HG02763 (cell line): ENCODE data around the gene BLM.
"Not testable (repeated sequence)": the region's sequence is repeated elsewhere in the genome, so short reads cannot be mapped to it uniquely, and the experiment has no call there.

Experiments used
- ATAC-seq: cut with Tn5 transposase; IDR thresholded peaks from one replicate; pipeline ENCODE4 v1.9.1; 2021; ENCODE audit warnings: mild to moderate bottlenecking, moderate library complexity; ENCODE audit not compliant: unreplicated experiment

The BLM gene

GRCh38 chr15:90716976-90717821 is at the start of gene BLM:
BLM (plus strand) TSS chr15:90717346; CDS start chr15:90747393, 30,047 bp downstream.
- ATAC-seq: peak; percentile 98

- ATAC-seq: not testable (repeated sequence)
Measured at GRCh38 chr15:90667755-90668345, 49.3 kb upstream of the BLM start.

GRCh38 chr15:90670631-90671030 is 46.5 kb upstream of the BLM start:
- not testable (repeated sequence) for ATAC-seq

GRCh38 chr15:90671216-90671615 is 45.9 kb upstream of the BLM start:
- no peak for ATAC-seq

GRCh38 chr15:90673357-90673756 is 43.8 kb upstream of the BLM start:
- not testable (repeated sequence) for ATAC-seq

- ATAC-seq: no peak
Measured at GRCh38 chr15:90674476-90674875, 42.7 kb upstream of the BLM start.

- no peak for ATAC-seq
Measured at GRCh38 chr15:90675464-90675863, 41.7 kb upstream of the BLM start.

- no peak for ATAC-seq
Measured at GRCh38 chr15:90677807-90678790, 39.0 kb upstream of the BLM start.

- no peak for ATAC-seq
Measured at GRCh38 chr15:90679959-90680358, 37.2 kb upstream of the BLM start.

GRCh38 chr15:90680371-90680935 is 36.7 kb upstream of the BLM start:
- ATAC-seq: no peak

GRCh38 chr15:90681056-90681455 is 36.1 kb upstream of the BLM start:
- no peak for ATAC-seq

- no peak for ATAC-seq
Measured at GRCh38 chr15:90681480-90681879, 35.7 kb upstream of the BLM start.

- ATAC-seq: no peak
Measured at GRCh38 chr15:90683371-90683770, 33.8 kb upstream of the BLM start.

- ATAC-seq: no peak
Measured at GRCh38 chr15:90683876-90684275, 33.3 kb upstream of the BLM start.

- ATAC-seq: no peak
Measured at GRCh38 chr15:90684281-90684680, 32.9 kb upstream of the BLM start.

GRCh38 chr15:90685591-90686434 is 31.3 kb upstream of the BLM start:
- ATAC-seq: peak; percentile 12

GRCh38 chr15:90686435-90687218 is 30.5 kb upstream of the BLM start:
- peak; percentile 59 for ATAC-seq

GRCh38 chr15:90689326-90689961 is 27.7 kb upstream of the BLM start:
- not testable (repeated sequence) for ATAC-seq

GRCh38 chr15:90690585-90690984 is 26.6 kb upstream of the BLM start:
- ATAC-seq: no peak
